ENCODE results near the gene TCFL5.
A peak's percentile ranks its signal among the peaks of the same experiment; 100 is the strongest.

- TF ChIP-seq POLR2AphosphoS5 (IDR thresholded peaks at IDR 0.05) (peak; percentile 4 to 48 (median 33)), CTCF (IDR thresholded peaks at IDR 0.05 in 8 of 11, conservative IDR thresholded peaks at IDR 0.05 in 3 of 11) (no peak), POLR2A (IDR thresholded peaks at IDR 0.05) (no peak)
Observed at GRCh38 chr20:62885046-62885895, 23.6 kb upstream of the TCFL5 start.

All from spleen (tissue), 7 donors.